ENCODE results near the gene PGAM4. TPM values are rescaled to one million over a fixed set of nuclear protein-coding genes. Genes with fewer than 3 reads are reported as not detected.

Gene PGAM4
- polyA plus RNA-seq, 1 of the 3 experiments (the other 2 are of a cell fraction): not detected

- POLR2A ChIA-PET: no interaction called here
- WGBS (ENCODE audit: low lambda C conversion rate): 68% methylated on average over 8 of the region's 8 CpGs
- no peak overlapping the region for H3K27ac ChIP-seq (ENCODE audit: low read depth in 2 of 2, low read length in 1 of 2)
- TF ChIP-seq FOXJ3 (CRISPR knock-in tag; IDR thresholded peaks at IDR 0.05) (no peak), MEF2A (IDR thresholded peaks at IDR 0.05; ENCODE audit: borderline replicate concordance, low read depth) (no peak), SIN3A (IDR thresholded peaks at IDR 0.05; ENCODE audit: borderline replicate concordance, low read depth, low read length) (no peak), GABPA (IDR thresholded peaks at IDR 0.05; ENCODE audit: low read depth) (no peak), TAF1 (IDR thresholded peaks at IDR 0.05; ENCODE audit: borderline replicate concordance, low read depth, low read length) (no peak), CHD2 (IDR thresholded peaks at IDR 0.05; ENCODE audit: low read length, partially characterized antibody) (no peak), FOXM1 (IDR thresholded peaks at IDR 0.05; ENCODE audit: low read depth) (no peak), RFX5 (IDR thresholded peaks at IDR 0.05; ENCODE audit: low read length) (no peak), SMC3 (IDR thresholded peaks at IDR 0.05; ENCODE audit: low read depth, low read length) (no peak), RCOR1 (IDR thresholded peaks at IDR 0.05; ENCODE audit: low read length) (no peak), NRF1 (IDR thresholded peaks at IDR 0.05; ENCODE audit: low read depth, low read length) (no peak), USF2 (IDR thresholded peaks at IDR 0.05; ENCODE audit: borderline replicate concordance, low read depth, low read length) (no peak), TCF12 (IDR thresholded peaks at IDR 0.05) (no peak), MXI1 (IDR thresholded peaks at IDR 0.05; ENCODE audit: low read depth, low read length) (no peak), RAD21 (IDR thresholded peaks at IDR 0.05; ENCODE audit: low read length) (no peak), RXRA (IDR thresholded peaks at IDR 0.05; ENCODE audit: borderline replicate concordance, low read depth) (no peak)
- TF ChIP-seq, protein P1, sequence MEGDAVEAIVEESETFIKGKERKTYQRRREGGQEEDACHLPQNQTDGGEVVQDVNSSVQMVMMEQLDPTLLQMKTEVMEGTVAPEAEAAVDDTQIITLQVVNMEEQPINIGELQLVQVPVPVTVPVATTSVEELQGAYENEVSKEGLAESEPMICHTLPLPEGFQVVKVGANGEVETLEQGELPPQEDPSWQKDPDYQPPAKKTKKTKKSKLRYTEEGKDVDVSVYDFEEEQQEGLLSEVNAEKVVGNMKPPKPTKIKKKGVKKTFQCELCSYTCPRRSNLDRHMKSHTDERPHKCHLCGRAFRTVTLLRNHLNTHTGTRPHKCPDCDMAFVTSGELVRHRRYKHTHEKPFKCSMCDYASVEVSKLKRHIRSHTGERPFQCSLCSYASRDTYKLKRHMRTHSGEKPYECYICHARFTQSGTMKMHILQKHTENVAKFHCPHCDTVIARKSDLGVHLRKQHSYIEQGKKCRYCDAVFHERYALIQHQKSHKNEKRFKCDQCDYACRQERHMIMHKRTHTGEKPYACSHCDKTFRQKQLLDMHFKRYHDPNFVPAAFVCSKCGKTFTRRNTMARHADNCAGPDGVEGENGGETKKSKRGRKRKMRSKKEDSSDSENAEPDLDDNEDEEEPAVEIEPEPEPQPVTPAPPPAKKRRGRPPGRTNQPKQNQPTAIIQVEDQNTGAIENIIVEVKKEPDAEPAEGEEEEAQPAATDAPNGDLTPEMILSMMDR (IDR thresholded peaks at IDR 0.05): no peak
- H3K36me3 ChIP-seq (replicated peaks in 1 of 2; ENCODE audit: control insufficient read depth in 1 of 2, insufficient read depth in 2 of 2, low read length in 1 of 2): no peaks in the 10 kb centered on the region
- no peak overlapping the region for H3K4me2 ChIP-seq
- H3K4me1 ChIP-seq (ENCODE audit: control insufficient read depth in 1 of 2, insufficient read depth in 2 of 2, low read depth in 1 of 2, low read length in 1 of 2): no peaks in the 10 kb centered on the region
- peaks cover 3% of the 10 kb centered on the region; the same call in 1 of the 2 replicates for H4K20me1 ChIP-seq (ENCODE audit: insufficient read depth)
- no peaks in the 10 kb centered on the region; the same call in 1 of the 2 replicates for H3K27me3 ChIP-seq (ENCODE audit: insufficient read depth)
- CTCF ChIA-PET: interaction anchor here (1.8 kb wide), 1 partner anchor 100 kb away, joined by 5 read pairs; no protein-coding TSS in a partner anchor
- no peak for DNase-seq
- H3K79me2 ChIP-seq (ENCODE audit: insufficient read depth): 0 out of 2 replicates have a peak, but pooled peaks cover 6% of the 10 kb centered on the region
- H3K9ac ChIP-seq: no peak overlapping the region
- no peak overlapping the region for H2AFZ ChIP-seq (ENCODE audit: low read depth)
- no peak overlapping the region for H3K4me3 ChIP-seq (ENCODE audit: low read depth in 2 of 2, low read length in 1 of 2)
- H3K9me2 ChIP-seq: no peaks in the 10 kb centered on the region
- no peaks in the 10 kb centered on the region for H3F3A ChIP-seq (replicated peaks; ENCODE audit: insufficient read depth)
- no peaks in the 10 kb centered on the region for H3K9me3 ChIP-seq
These were observed 45.0 kb downstream of the PGAM4 start for GRCh38 chrX:77924320-77924859.

- no peaks in the 10 kb centered on the region for H3K9me2 ChIP-seq
- DNase-seq: no peak
- H2AFZ ChIP-seq (ENCODE audit: low read depth): no peak overlapping the region
- ChIA-PET CTCF (no interaction called here), POLR2A (no interaction called here)
- no peak overlapping the region for H3K9ac ChIP-seq
- 0 out of 2 replicates have a peak, but pooled peaks cover 6% of the 10 kb centered on the region for H3K79me2 ChIP-seq (ENCODE audit: insufficient read depth)
- no peak overlapping the region for H3K4me2 ChIP-seq
- no peak overlapping the region for H3K27ac ChIP-seq (ENCODE audit: low read depth in 2 of 2, low read length in 1 of 2)
- no peaks in the 10 kb centered on the region for H3K4me1 ChIP-seq (ENCODE audit: control insufficient read depth in 1 of 2, insufficient read depth in 2 of 2, low read depth in 1 of 2, low read length in 1 of 2)
- H3K4me3 ChIP-seq (ENCODE audit: low read depth in 2 of 2, low read length in 1 of 2): no peak overlapping the region
- H3K36me3 ChIP-seq (replicated peaks in 1 of 2; ENCODE audit: control insufficient read depth in 1 of 2, insufficient read depth in 2 of 2, low read length in 1 of 2): no peaks in the 10 kb centered on the region
- no peaks in the 10 kb centered on the region for H3K9me3 ChIP-seq
- H3F3A ChIP-seq (replicated peaks; ENCODE audit: insufficient read depth): no peaks in the 10 kb centered on the region
- no peaks in the 10 kb centered on the region; the same call in 1 of the 2 replicates for H3K27me3 ChIP-seq (ENCODE audit: insufficient read depth)
- peaks cover 3% of the 10 kb centered on the region; the same call in 1 of the 2 replicates for H4K20me1 ChIP-seq (ENCODE audit: insufficient read depth)
- TF ChIP-seq CHD2 (IDR thresholded peaks at IDR 0.05; ENCODE audit: low read length, partially characterized antibody): no peak
- no peak for TF ChIP-seq TCF12 (IDR thresholded peaks at IDR 0.05)
- TF ChIP-seq ELF1 (IDR thresholded peaks at IDR 0.05): no peak
- TF ChIP-seq MXI1 (IDR thresholded peaks at IDR 0.05; ENCODE audit: low read depth, low read length): no peak
- TF ChIP-seq EP300 (IDR thresholded peaks at IDR 0.05; ENCODE audit: borderline replicate concordance in 1 of 2, low read depth in 1 of 2, low read length in 1 of 2): no peak
- no peak for TF ChIP-seq RFX5 (IDR thresholded peaks at IDR 0.05; ENCODE audit: low read length)
- no peak for TF ChIP-seq REST (IDR thresholded peaks at IDR 0.05; ENCODE audit: low read depth, low read length)
- no peak for TF ChIP-seq POLR2AphosphoS5 (IDR thresholded peaks at IDR 0.05; ENCODE audit: low read depth, low read length)
- TF ChIP-seq, protein P2, sequence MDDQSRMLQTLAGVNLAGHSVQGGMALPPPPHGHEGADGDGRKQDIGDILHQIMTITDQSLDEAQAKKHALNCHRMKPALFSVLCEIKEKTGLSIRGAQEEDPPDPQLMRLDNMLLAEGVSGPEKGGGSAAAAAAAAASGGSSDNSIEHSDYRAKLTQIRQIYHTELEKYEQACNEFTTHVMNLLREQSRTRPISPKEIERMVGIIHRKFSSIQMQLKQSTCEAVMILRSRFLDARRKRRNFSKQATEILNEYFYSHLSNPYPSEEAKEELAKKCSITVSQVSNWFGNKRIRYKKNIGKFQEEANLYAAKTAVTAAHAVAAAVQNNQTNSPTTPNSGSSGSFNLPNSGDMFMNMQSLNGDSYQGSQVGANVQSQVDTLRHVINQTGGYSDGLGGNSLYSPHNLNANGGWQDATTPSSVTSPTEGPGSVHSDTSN (IDR thresholded peaks at IDR 0.05): no peak
These were observed 46.7 kb downstream of the PGAM4 start for GRCh38 chrX:77922787-77923186.
